Stimulated activated CD8-positive, alpha-beta memory T cell treated with anti-CD3 and anti-CD28 coated beads, Interleukin-2, amount 100 ng/mL, for 48 hours (primary cell): ENCODE data around the gene OCRL.

Experiments used
- DNase-seq, 2 donors: peaks; one replicate each; pipeline ENCODE4 v3.0.0-alpha.2; 2020; ENCODE audit warnings: low read depth in 2 of 2

The OCRL gene

GRCh38 chrX:129540068-129540653 lies at the start of gene OCRL:
TSS of gene OCRL (plus strand) at chrX:129540259. CDS start at chrX:129540440, 181 bp downstream.
- peak; percentile 24 to 31 for DNase-seq

- no peak for DNase-seq
Measured at GRCh38 chrX:129490330-129490729, 49.7 kb upstream of the OCRL start.

GRCh38 chrX:129493643-129494042 lies 46.4 kb upstream of the OCRL start:
- no peak for DNase-seq

GRCh38 chrX:129494887-129495286 lies 45.2 kb upstream of the OCRL start:
- DNase-seq: no peak

GRCh38 chrX:129495900-129496299 lies 44.2 kb upstream of the OCRL start:
- DNase-seq: no peak

- DNase-seq: no peak
Measured at GRCh38 chrX:129496625-129497024, 43.4 kb upstream of the OCRL start.

- DNase-seq: no peak
Measured at GRCh38 chrX:129497146-129497843, 42.8 kb upstream of the OCRL start.

- no peak for DNase-seq
Measured at GRCh38 chrX:129510331-129510730, 29.7 kb upstream of the OCRL start.

GRCh38 chrX:129511689-129512088 lies 28.4 kb upstream of the OCRL start:
- DNase-seq: no peak

GRCh38 chrX:129512409-129512808 lies 27.6 kb upstream of the OCRL start:
- DNase-seq: no peak

GRCh38 chrX:129516402-129516801 lies 23.7 kb upstream of the OCRL start:
- no peak for DNase-seq

- no peak for DNase-seq
Measured at GRCh38 chrX:129520151-129520550, 19.9 kb upstream of the OCRL start.

- DNase-seq: no peak
Measured at GRCh38 chrX:129522184-129523078, 17.6 kb upstream of the OCRL start.

- no peak for DNase-seq
Measured at GRCh38 chrX:129523079-129523911, 16.8 kb upstream of the OCRL start, which contains the start of gene SMARCA1. TSS of gene SMARCA1 (minus strand) at chrX:129523490. CDS start at chrX:129523370, 120 bp downstream.

- DNase-seq: no peak
Measured at GRCh38 chrX:129524250-129524850, 15.7 kb upstream of the OCRL start.

GRCh38 chrX:129525162-129525561 lies 14.9 kb upstream of the OCRL start:
- no peak for DNase-seq

GRCh38 chrX:129525896-129526295 lies 14.2 kb upstream of the OCRL start:
- no peak for DNase-seq

GRCh38 chrX:129529685-129530281 lies 10.3 kb upstream of the OCRL start:
- no peak for DNase-seq

- no peak for DNase-seq
Measured at GRCh38 chrX:129530410-129530809, 9.6 kb upstream of the OCRL start.

GRCh38 chrX:129531132-129531531 lies 8.9 kb upstream of the OCRL start:
- no peak for DNase-seq
